ENCODE measurements around the gene CSTF3. TPM values are rescaled to one million over a fixed set of nuclear protein-coding genes. Genes with fewer than 3 reads are reported as not detected.

CSTF3 gene
- polyA plus RNA-seq, 1 donor (not counting 4 experiments of a cell fraction or from before 2014, with no cell fraction given): 41.1 TPM

DNA sequence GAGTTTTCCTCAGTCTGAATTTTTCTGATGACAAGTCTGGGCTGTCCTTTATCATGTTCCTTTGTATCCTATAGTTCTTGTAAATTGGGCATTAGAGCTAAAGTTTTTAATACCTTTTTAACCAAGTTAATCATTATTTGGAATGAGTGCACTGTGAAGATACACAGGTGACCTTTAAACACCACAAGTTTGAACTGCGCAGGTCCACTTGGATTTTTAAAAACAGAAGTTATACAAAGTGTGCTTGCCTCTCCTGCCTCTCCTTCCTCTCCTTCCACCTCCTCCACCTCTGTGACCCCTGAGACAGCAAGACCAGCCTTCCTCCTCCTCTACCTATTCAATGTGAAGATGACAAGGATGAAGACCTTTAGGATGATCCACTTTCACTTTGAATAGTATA is 126.3 kb downstream of the CSTF3 start:
- H3K27me3 ChIP-seq (ENCODE audit: control insufficient read depth, extremely low read depth, insufficient read depth, low read length): no peaks in the 10 kb centered on the region
- H3K79me2 ChIP-seq (ENCODE audit: control insufficient read depth, insufficient read depth, low read length): peaks cover 1% of the 10 kb centered on the region
- H3K4me3 ChIP-seq (ENCODE audit: control insufficient read depth in 2 of 3, extremely low read depth in 1 of 3, insufficient read depth in 2 of 3, low read depth in 1 of 3, low read length in 3 of 3): no peak overlapping the region
- DNase-seq (ENCODE audit: low read depth, low spot score) (no peak), FAIRE-seq (no peak)
- no peaks in the 10 kb centered on the region for H3K9me3 ChIP-seq (ENCODE audit: control insufficient read depth, low read depth, low read length)
- no peak overlapping the region for H3K4me2 ChIP-seq (ENCODE audit: control insufficient read depth, extremely low read depth, insufficient read depth, low read depth, low read length)
- H2AFZ ChIP-seq (ENCODE audit: control insufficient read depth, low read length): no peak overlapping the region
- TF ChIP-seq EZH2 (IDR thresholded peaks at IDR 0.05; ENCODE audit: low read length): no peak
- no peak for TF ChIP-seq CTCF (optimal IDR thresholded peaks at IDR 0.05 in 1 of 3, IDR thresholded peaks at IDR 0.05 in 1 of 3, conservative IDR thresholded peaks at IDR 0.05 in 1 of 3; ENCODE audit: extremely low read depth in 1 of 3, insufficient read depth in 2 of 3, low read length in 3 of 3)
- H3K9ac ChIP-seq (ENCODE audit: control insufficient read depth, extremely low read depth, insufficient read depth, low read length): no peak overlapping the region
- H3K9me1 ChIP-seq (ENCODE audit: control insufficient read depth, extremely low read depth, insufficient read depth, low read length): no peaks in the 10 kb centered on the region
- H3K36me3 ChIP-seq (ENCODE audit: control insufficient read depth in 2 of 2, extremely low read depth in 1 of 2, insufficient read depth in 2 of 2, low read length in 2 of 2): peaks cover 0 to 11% of the 10 kb centered on the region in 2 experiments
- dilution Hi-C loops (cut with MboI; ENCODE audit: extremely low pct_ligation_motif_present, low sequenced_read_pairs): no loop called here
- H3K27ac ChIP-seq (ENCODE audit: control insufficient read depth, insufficient read depth, low read length): no peak overlapping the region
- no peaks in the 10 kb centered on the region for H3K4me1 ChIP-seq (ENCODE audit: control insufficient read depth, extremely low read depth, insufficient read depth, low read length)
- H4K20me1 ChIP-seq (ENCODE audit: control insufficient read depth, extremely low read depth, insufficient read depth, low read length): no peaks in the 10 kb centered on the region

Small RNAs within 50 kb of the gene (small RNA-seq; reads per million reads assigned to genes)
- 0 reads per million in 3 experiments for gene RF00019 (ENCODE audit: insufficient read length in 3 of 3, low read depth in 3 of 3, low replicate concordance in 1 of 3)

Other genes with a start within 250 kb of the CSTF3 start
- 15.5 to 29.8 TPM (median 19.3 TPM) in 3 replicates for gene DEPDC7, start 145.6 kb downstream of the CSTF3 start, polyA plus RNA-seq
- gene TCP11L1, start 121.9 kb downstream of the CSTF3 start, polyA plus RNA-seq: 22.8 to 27.6 TPM (median 25.1 TPM) in 3 replicates
- 31.9 to 37.3 TPM (median 33.8 TPM) in 3 replicates for gene HIPK3, start 95.9 kb upstream of the CSTF3 start, polyA plus RNA-seq
- 2.8 to 5.1 TPM (median 3.0 TPM) in 3 replicates for gene KIAA1549L, start 214.6 kb upstream of the CSTF3 start, polyA plus RNA-seq

All from keratinocyte (primary cell).